ENCODE measurements around the gene COG5. TPM values are rescaled to one million over a fixed set of nuclear protein-coding genes. Genes with fewer than 3 reads are reported as not detected.

Gene COG5
- total RNA-seq, 1 experiment from 2014 or later: 84.0 TPM

GRCh38 chr7:107394276-107394675, 169.4 kb downstream of the COG5 start:
- DNase-seq (ENCODE audit: low spot score): no peak

DNA sequence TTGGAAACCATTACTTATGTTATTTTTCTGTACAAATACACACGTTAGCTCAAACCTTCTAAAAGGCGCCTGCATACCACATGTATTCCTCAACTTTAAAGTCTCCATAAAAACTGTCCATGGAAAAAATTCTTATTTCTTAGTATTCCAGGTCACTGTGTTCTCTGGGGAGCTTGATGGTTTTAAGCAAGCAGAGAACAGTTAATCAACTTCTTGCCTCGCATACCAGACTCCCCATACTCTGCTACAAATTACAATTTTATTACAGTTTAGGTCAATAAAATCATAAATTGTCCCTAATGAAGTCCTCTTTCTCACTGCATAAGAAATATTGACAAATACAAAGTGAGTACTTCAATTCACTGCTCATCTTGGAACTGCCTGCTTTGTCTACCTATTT, 170.9 kb downstream of the COG5 start:
- no peak for DNase-seq (ENCODE audit: low spot score)

- no peak for DNase-seq (ENCODE audit: low spot score)
Observed at GRCh38 chr7:107390916-107391315, 172.8 kb downstream of the COG5 start.

- DNase-seq (ENCODE audit: low spot score): no peak
Observed at GRCh38 chr7:107388604-107389003, 175.1 kb downstream of the COG5 start.

DNA sequence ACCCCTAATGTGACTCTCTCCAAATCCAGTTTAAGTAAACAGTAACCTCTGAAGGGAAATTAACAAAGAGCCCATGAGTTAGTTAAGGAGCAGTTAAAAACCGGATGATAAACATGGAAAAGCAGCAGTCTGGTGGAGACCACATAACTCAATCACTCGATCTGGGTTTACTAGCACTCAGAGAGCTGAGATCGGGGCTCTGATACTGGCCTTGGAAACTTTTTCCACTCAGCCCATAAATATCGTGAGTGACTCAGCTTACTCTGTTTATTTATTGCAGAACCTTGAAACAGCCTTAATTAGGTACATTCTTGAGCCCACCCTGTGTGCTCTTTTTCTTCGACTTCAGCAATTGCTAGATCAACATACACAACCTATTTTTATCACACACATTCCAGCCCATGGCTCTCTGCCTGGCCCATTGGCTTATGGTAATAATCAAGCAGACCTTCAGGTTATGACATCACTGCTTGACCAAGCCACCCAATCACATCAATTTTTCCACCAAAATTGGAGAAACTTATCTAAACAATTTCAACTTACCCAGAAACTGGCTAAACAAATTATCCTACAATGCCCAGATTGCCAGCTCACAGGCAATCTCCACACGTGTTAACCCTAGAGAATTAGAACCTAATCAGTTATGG, 176.0 kb downstream of the COG5 start:
- peak; percentile 68 for DNase-seq (ENCODE audit: low spot score)

DNA sequence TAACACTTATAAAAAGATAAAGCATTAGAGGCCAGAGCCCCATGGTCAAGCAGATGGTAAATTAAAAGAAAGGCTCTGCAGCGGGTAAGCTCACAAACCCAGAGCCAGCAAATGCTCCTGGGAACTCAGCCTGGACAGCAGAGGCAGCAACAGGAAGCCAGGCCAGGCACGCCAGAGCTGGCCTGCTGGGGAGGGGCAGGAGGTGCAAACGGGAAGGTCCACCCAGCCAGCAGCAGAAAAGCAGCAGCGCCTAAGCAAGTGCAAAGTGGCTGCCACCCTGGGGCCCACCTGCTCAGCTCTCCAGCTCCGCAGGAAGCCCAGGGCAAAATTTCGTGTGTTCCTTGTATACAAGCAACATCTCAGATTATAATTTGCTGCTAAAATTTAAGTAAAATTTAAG, 176.6 kb downstream of the COG5 start:
- peak; percentile 14 for DNase-seq (ENCODE audit: low spot score)

- no peak for DNase-seq (ENCODE audit: low spot score)
Observed at GRCh38 chr7:107386548-107387102, 177.1 kb downstream of the COG5 start.

DNA sequence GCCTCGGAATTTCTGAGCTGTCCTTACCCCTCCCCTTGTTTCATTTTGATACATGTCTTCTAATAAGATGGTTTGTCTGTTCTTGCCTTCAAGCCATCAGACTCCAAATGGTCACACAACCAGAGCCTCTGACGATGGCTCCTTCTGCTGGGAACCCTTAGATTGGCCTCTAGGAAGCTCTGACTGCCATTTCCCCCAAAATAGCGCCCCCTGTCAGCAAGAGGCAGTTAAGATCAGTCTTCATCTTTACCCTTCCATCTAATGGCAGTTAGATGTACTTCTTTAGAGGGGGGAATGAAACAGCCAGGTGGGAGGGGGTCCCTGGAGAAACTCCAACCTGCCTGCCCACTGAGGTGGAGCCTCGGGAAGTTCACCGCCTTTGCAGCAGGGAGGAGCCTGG, 179.7 kb downstream of the COG5 start:
- no peak for DNase-seq (ENCODE audit: low spot score)

GRCh38 chr7:107383203-107383602, 180.5 kb downstream of the COG5 start:
- no peak for DNase-seq (ENCODE audit: low spot score)

DNA sequence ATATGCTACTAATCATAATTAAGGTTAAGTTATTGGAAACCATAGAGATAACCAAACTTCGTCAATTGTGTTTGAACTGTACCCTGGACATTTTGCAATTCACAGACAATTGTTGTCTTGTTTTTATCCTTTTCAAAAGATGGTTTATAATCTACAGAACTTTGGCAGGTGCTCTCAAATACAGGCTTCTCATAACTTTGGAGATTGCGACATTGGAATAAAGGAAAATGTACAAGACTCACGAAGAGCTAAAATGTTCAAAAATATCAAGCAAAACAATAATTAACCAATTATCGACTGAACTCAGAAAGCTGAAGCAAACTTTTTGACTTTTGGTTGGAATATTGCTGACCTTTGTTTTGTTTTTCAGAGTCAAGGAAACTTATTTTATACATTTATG, 182.3 kb downstream of the COG5 start:
- DNase-seq (ENCODE audit: low spot score): no peak

DNA sequence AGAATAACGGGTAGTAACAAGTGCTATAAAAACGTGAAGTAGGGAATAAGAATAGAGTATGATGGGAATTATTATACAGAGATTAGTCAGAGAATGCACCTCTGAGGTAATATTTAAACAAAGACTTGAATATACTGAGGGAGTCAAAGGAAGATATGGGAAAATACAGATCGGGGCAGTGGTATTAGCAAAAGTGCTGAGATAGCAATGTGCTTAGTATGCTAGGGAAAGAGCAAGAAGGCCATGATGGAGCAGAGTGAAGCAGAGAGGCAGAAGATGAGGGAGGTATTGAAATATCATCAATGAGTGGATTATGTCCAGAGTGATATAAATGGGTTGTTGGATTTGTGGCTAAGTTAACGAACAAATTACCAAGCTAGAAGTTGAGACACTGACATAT, 190.4 kb downstream of the COG5 start:
- DNase-seq (ENCODE audit: low spot score): no peak

DNA sequence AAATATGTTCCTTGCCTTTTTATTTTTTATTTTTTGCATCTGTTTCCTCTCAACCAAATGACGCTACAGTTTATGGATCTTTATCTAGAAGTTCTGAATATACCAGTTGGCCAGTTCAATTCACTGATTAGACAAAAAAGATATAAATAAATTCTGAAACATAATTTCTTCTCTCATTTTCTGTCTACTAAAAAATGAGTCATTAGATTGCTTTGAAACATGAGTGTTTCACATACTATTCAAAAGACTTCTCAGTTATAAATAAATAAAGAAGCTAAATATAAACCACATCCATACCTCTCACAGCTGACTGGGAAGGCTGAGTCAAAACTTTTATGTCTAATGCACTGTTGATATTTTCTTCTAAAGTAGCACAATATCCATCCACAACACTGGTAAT, 191.4 kb downstream of the COG5 start:
- peak; percentile 7 for DNase-seq (ENCODE audit: low spot score)

DNA sequence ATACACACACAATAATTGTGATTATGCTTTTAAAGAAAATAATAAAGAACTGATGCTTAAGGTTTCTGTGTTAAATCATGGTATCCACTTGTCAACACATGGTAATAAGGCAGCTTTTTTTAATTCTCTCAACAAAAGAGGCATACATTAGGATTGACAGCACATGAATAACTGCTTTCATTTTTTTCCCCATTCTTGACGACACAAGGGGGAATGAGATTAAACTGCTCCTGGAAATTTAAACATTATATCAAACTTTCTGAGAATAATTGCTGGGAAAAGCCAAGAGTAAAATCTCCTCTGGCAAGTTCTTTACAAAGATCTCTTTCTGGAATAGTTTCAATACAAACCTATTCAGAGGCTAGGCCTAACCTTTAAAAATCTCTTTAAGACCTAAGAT, 192.9 kb downstream of the COG5 start:
- DNase-seq (ENCODE audit: low spot score): no peak

- DNase-seq (ENCODE audit: low spot score): no peak
Observed at GRCh38 chr7:107364787-107365186, 198.9 kb downstream of the COG5 start.

DNA sequence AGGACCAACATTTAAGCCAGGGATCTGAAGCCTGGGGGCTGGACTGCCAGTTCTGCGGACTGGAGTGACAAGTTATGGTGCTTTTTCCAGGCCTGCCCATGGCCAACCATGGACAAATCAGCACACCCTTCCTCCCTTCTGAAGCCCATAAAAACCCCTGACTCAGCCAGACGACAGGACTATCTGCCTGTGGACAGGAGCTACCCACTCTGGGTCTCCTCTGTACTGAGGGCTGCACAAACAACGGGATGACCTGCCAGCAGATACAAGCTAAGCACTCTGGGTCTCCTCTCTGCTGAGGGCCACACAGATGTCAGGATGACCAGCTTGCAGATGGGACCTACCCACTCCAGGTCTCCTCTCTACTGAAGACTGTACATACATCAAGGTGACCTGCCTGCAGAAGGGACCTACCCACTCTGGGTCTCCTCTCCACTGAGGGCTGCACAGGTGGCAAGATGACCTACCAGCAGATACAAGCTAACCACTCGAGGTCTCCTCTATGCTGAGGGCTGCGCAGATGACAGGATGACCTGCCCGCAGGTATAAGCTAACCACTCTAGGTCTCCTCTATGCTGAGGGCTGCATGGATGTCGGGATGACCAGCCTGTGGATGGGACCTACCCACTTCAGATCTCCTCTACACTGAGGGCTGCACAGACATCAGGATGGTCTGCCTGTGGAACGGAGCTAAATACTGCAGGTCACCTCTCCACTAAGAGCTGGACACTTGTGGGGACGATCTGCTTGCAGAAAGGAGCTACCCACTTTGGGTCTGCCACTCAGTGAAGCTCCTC, 204.0 kb downstream of the COG5 start:
- no peak for DNase-seq (ENCODE audit: low spot score)

DNA sequence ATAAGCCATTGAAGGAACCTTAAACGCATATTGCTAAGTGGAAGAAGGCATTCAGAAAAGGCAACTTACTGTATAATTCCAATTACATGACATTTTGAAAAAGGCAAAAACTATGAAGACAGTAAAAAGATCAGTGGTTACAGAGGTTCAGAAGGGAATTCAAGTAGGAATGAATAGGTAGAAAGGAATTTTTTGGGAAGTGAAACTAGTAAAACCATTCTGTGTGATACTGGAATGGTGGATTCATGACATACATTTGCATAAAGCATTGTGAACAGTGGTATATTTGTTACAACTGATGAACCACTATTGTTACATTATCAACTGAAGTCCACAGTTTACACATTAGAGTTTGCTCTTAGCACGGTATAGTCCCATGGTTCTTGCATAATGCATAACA, 208.1 kb downstream of the COG5 start:
- no peak for DNase-seq (ENCODE audit: low spot score)

DNA sequence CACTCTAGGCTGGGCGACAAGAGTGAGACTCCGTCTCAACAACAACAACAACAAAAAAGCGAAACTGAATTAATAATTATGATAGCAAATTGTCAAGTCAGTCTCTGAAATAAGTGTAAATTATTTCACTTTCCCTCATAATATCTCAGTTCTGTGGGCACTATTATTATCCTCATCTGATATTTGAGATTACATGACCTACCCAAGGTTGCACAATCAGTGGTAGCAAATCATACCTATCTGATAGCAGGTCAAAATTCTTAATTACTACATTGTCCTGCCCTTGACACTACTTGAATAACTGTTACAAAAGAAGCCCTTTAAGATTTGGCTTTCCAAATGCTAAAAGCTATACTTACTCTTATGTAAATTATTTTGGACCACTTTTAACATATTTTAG, 209.1 kb downstream of the COG5 start:
- DNase-seq (ENCODE audit: low spot score): no peak

GRCh38 chr7:107353701-107354100, 210.0 kb downstream of the COG5 start:
- no peak for DNase-seq (ENCODE audit: low spot score)

GRCh38 chr7:107345898-107346297, 217.8 kb downstream of the COG5 start:
- no peak for DNase-seq (ENCODE audit: low spot score)

- DNase-seq (ENCODE audit: low spot score): no peak
Observed at GRCh38 chr7:107344799-107345198, 218.9 kb downstream of the COG5 start.

GRCh38 chr7:107344286-107344685, 219.4 kb downstream of the COG5 start:
- DNase-seq (ENCODE audit: low spot score): no peak

DNA sequence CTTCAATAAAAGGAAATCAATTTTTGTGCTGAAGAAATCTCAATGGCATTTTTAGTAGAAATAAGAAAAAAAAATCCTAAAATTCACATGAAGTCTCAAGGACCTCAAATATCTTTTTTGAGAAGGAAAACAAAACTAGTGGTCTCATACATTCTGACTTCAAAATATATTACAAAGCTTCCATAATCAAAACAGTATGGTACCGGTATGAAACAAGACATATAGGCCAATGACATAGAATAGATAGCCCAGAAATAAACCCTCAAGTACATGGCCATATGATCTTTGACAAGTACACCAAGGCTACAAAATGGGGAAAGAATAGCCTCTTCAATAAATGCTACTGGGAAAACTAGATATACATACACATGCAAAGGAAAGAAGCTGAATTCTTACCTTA, 225.6 kb downstream of the COG5 start:
- no peak for DNase-seq (ENCODE audit: low spot score)

All from A172 (cell line).